H4 (cell line): ENCODE results near the gene ARGLU1. TPM values are rescaled to one million over a fixed set of nuclear protein-coding genes. Genes with fewer than 3 reads are reported as not detected.

Source experiments
- DNase-seq: peaks from one replicate; pipeline ENCODE4 v3.0.0-alpha.2; 2015; ENCODE audit warnings: low spot score
- total RNA-seq: library from RNA; depleted of rRNA; stranded (reverse); fragments of >200 nt; shearing (Covaris generic); gene quantifications from 2 replicates; pipeline ENCODE4 v1.2.3, GENCODE V29; 2014

The ARGLU1 gene
- total RNA-seq, 1 experiment from 2014 or later = 16.2 TPM

- DNase-seq = no peak
Observed at GRCh38 chr13:106548064-106548696, 19.8 kb downstream of the ARGLU1 start.

- no peak for DNase-seq
Observed at GRCh38 chr13:106541826-106542225, 26.1 kb downstream of the ARGLU1 start.

DNA sequence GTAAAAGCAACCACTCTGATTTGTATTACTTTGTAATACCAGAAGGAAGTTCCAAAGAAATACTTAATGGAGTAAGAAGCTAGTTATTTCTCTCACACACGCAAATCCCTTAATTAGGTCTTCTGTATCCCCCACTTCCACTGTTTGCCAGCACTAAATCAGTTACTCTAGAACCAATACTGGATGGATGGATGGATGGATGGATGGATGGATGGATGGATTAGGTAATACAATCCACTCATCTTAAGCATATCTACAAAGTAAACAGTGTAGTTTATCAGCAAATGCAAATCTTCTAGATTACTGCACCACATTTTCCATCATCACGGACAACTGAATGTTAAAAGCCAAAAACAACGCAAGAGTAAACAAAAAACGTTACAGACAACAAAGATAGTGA, 27.3 kb downstream of the ARGLU1 start:
- DNase-seq = no peak

DNA sequence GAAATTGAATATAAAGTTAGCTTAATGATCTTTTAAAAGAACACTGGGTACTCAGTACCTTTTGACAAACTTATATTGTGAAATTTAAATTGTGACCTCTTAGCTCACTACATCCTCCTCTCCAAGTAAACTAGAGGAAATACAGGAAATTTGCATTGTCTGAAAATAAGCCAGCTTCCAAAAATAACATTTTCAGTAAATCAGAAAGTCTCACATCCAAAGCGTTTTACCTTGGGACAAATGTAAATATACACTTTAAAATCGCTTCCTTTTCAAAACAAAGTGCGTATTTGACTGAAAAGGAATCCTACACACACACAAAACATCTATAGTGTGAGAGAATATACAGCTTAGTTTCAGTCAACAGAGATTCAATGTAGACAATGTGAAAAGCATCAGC, 30.4 kb downstream of the ARGLU1 start:
- DNase-seq = no peak

DNA sequence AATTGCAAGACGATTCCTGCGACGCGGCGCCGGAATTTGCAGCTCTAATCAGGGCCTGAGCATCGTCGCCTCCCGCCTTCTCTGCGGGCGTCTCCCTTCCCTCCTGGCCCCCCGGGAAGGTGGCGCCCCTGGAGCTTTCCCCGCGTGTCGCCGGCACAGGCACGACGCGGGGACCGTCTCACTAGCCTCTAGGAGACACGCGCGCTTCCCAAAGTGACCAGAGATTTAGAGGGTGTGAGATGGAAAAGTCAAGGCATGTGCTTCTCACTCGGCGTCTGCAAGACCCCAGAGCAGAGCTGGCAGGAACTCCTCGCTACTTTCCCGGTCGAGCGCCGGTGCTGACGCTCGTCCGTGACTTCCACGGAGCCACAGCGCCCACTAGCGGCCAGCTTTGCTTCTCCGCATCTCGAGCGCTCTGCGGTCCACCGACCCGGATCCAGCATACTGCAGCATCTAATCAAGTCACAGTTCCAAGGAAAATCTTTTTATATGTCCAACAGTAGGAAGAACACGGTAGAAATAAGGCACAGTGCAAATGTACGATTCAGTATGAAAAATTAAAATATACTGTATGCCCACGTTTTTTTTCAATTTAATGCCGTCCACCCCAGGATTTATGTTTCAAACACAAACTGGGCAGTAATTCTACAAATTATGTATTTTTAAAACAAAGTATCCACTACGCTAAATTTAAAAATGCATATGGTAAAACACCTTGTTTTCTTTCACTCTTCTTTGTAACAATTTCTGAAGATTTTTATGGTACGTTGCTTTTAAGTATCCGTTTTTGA, 31.5 kb downstream of the ARGLU1 start:
- DNase-seq = peak; percentile 71

GRCh38 chr13:106535552-106536243, 32.2 kb downstream of the ARGLU1 start, which contains the start of gene EFNB2:
Gene EFNB2, minus strand, starts transcription at chr13:106535662. Its CDS starts 698 bp downstream, at chr13:106534964.
- DNase-seq = peak; percentile 75

- peak; percentile 9 for DNase-seq
Observed at GRCh38 chr13:106534639-106535551, 33.0 kb downstream of the ARGLU1 start.

DNA sequence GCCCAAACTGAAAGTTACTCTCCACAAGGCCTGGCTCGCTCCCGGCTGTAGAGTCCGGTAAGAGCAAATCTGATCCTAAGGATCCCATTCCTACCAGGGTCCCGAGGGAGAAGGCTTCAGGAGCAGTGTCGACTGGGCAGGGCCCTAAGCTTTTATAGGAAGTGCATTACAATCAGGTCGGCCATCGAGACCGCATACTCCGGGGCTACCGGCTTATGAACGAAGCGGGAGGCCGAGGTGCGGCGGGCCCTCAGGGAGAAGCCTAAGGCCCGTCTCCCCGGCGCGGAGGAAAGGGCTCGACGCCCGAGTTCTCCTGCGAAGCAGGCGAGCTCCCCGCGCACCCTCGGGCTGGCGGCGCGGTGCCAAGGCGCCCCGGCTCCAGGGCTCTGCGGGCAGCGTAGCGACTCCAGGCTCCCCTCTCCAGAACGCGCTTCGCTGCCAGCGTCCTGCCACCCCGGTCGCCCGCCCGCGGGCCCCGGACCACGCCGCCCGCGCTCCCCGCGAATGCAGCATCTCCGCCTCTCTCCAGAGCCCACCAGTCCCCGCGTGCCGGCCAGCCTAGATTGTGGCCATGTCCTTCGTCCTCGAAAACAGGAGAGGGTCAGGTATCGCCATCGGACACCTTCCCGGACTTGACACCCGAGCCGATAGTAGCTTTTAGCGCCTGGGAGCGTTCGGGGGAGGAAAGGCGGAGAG, 33.8 kb downstream of the ARGLU1 start:
- DNase-seq = peak; percentile 27

DNA sequence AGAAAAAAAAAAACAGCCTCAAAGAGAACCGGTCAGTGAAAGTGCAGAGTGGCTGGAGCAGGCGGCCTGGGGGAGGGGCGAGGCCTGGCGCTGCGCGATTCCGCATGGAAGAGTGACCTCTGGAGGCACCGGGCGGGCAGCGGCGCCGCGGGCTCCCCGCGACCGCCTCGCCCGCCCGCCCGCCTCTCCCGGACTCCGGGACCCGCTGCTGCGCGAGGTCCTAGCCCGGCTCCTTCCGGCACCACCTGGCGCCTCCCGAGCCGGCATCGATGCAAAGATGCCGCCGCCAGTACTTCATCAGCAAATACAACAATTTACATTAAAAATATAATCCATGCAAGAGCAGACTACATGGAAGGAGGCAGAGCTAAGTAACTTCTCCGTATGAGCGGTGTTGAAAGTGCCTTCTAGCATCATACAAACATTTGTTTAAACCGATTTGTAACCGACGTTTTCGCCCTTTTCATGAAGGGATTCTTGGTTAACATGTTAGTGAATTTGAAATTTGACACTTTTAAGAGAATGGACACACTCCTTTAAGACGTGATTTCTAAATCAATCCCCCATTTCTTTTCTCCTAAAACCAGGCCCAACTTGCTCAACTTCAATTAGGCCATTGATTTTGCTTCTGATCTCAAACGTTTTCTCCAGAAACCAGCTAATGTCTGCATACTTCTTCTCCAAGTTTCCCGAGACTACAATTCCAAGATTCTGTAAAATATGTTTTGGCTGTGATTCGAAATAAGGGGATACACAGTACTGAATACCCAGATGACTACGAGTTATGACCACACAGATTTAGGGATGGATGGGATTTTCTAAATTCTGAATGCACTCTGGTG, 34.6 kb downstream of the ARGLU1 start:
- peak; percentile 54 for DNase-seq

- no peak for DNase-seq
Observed at GRCh38 chr13:106532111-106532929, 35.6 kb downstream of the ARGLU1 start.

DNA sequence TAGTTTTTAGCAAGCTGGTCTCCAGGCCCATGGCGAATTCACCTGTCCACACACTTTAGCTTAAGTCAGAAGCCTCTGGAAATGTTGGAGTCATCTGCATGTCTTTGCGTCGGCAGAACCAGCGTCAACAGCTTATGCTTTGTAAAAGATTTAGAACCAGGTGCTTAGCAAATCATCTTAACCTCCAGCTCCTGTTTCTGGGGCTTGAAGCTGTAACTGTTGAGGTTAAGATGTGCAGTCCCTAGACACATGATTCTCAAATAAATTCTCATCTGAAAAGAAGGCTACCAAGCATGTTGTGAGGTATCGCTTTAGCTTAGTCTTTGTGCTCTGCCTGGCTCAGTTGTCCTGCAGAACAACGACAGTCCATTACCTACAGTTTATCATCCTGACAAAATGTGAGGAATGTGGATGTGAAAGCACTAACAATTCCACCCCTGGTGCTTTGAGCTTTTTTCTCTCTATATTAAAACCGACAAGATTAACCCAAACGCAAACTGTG, 36.9 kb downstream of the ARGLU1 start:
- DNase-seq = no peak

DNA sequence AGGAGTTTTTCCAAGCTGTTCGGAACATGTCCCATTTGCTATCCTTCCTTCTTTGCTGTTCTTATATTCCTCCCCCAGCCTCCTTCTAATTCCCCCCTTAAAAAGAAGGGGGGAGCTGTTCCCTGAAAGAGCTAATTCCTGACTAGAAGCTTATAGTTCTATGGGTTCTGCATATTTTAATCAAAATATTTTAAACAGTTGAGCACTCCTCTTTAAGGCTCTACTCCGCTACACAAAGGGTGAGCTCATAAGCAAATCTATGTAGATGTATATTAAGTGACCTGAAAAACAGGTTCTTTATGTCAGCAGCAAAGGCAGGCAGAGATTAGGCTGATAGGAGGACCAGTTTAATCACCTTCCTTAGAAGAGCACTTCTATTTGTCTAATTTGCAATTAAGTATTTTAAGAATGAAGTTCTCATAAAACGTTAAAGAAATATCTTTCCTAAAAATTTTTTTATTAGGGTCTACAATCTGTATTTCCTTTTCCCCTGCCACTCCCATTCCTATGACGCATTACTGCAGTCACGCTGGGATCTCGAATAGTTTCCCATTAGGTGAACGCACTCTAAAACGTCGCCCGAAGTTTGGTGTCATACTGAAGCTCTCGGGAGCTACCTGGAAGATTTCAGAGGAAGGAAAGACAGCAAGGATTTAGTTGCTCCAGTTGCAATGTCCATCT, 37.6 kb downstream of the ARGLU1 start:
- no peak for DNase-seq

GRCh38 chr13:106529415-106530170, 38.3 kb downstream of the ARGLU1 start:
- no peak for DNase-seq

- no peak for DNase-seq
Observed at GRCh38 chr13:106528718-106529414, 39.1 kb downstream of the ARGLU1 start.

DNA sequence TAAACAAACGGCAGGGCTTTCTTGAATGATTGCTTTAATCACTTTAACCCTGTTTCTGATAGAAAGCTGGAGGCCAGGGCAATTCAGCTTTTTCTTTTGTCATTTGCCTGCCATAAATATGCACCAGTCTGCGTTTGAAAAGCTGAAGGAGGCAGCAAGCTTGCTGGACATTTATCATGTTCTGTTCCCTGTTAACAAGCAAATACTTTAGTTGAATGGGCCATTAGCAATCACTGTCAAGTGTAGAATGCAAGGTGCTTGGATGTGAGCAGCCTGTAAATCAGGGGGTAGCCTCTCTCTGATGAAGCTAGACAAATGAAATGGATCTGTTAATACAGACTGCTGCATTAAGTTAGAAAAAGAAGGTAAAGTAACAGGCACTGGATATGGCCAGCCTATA, 40.1 kb downstream of the ARGLU1 start:
- DNase-seq = no peak

DNA sequence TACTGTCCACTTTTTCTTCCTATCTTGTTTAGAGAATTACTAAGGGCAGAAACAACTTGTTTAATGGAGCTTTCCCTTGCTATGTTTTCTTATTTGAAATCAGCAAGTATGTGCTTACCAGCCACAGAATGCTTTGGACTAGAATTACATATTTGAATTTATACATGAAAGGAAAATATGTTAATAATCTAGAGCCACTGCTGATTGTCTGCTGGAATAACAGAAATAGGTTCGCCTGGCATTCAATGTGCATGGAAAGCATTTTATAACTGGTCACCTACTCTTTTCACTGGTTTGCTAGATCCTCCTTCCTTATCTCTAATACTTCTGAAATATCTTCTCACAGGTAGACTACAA, 40.5 kb downstream of the ARGLU1 start:
- DNase-seq = no peak
